HG03457 (cell line): ENCODE results near the gene PDIK1L.

Source experiments
- ATAC-seq: cut with Tn5 transposase; IDR thresholded peaks from one replicate; pipeline ENCODE4 v1.9.1; 2021; ENCODE audit warnings: moderate number of reproducible peaks; ENCODE audit not compliant: unreplicated experiment

PDIK1L gene

DNA sequence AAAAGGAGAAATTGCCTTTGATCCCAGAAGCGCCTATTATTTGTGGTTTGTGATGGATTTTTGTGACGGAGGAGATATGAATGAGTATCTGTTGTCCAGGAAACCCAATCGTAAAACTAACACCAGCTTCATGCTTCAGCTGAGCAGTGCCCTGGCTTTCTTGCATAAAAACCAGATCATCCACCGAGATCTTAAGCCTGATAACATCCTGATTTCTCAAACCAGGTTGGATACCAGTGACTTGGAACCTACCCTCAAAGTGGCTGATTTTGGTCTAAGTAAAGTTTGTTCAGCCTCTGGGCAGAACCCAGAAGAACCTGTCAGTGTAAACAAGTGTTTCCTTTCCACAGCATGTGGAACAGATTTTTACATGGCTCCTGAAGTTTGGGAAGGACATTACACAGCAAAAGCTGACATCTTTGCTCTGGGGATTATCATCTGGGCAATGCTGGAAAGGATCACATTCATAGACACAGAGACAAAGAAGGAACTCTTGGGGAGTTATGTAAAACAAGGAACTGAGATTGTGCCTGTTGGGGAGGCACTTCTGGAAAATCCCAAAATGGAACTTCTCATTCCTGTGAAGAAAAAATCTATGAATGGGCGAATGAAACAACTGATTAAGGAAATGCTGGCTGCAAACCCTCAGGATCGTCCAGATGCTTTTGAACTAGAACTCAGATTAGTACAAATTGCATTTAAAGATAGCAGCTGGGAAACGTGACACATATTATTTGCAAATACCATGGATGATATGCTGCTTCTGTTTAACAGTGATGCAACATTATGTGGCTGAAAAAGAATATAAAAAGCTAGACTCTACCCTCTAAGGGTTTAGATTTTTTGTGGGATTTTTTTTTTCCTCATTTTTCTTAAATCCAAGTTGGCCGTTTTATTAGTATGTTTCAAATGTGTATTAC, 10.5 kb downstream of the PDIK1L start:
- ATAC-seq: no peak

DNA sequence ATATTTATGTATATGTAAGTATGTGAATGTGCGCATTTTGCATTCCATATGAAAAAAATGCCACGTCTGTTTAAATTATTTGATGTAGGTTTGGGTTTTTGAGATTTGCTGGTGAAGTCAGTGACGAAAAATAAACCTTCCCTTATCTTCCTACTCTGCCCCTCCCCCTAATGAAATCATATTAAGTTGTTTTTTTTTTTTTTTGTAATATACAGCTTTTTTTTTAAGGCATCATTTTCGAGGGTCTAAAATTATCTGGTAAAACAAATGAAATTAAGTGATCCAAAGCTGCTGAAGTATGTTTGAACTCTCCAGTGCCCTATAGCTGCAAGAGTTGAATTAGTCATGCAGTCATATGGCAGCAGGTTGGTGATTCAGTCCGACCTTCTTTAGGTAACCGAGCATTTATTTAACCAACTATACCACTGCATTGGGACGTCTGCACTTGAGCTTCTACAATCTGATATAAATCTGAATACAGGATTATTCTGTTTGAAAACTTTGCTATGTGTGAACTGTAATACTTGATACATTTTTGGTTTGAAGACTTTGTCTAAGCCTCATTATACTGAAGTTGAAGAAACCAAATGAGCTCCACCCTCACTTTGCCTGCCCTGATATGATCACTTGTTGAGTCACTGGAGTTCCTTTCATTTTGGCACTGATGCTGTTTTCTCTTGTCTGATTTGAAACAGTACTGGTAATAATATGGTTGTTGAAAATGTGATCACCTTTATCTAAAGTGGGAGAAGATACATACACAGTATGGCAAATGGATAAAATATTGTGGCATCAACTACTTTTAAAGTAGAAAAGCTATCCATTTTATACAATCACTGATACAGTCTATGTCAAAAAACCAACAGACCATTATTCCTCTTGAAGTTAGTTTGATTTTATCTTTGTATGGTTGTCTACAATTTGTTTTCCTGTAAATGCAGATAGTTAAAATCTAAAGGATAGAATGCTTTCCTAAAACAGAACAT, 11.7 kb downstream of the PDIK1L start:
- no peak for ATAC-seq

DNA sequence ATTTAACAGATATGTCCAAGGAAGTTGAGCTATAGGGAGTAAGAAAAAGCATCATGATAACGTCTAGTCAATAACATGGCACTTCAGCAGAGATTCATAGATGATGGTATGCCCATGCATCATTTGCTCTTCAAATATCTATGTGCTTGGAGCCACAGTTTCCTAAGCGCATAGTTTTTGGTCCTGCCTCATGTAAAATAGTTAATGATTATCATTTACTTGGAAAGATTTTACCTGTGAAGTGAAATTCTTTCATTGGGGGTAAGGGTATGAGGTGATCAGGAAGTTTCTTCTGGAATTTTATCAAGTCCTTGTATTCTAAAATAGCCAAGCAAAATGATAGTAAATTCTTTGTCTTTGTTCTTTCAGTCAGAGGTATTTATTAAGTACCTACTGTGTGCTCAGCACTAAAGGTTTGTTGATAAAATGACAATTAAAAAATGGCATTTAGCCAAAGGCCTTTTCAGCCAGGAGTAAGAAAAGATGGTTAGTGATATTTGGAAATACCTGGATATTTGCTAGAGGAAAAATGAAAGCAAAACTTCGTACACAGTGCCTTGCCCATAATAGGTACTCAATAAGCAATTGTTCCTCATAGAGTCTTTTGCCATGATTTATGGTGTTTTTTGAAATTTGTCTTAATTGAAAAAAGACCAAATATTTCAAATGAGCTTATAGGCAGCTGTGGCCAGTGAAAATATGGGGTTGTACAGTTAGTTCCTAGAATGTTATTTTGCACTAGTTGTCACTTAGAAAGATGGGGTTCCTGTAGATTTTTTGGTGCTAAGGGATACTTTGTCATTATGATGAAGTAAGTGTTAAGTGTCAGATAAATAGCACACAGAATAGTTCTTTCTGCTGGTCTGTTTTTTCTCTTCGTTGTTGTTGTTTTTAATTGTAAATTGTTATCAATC, 13.1 kb downstream of the PDIK1L start:
- no peak for ATAC-seq

DNA sequence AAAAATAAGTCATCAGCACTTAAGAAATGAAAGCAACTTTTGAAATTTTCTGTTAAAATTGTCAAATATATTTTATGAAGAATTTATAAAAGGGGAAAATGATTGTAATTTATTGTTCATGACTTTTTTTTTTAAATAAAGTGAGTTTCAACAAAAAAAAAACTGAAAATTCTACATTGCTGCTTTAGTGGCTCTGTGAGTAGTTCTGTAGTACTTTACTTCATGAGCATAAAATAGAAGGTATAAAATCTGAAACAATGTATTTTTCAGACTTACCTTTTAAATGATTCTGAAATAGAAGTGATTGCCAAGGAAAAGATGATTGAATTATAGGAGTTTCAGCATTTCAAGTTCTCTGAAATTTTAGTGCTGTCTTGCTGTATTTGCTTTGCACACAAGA, 13.8 kb downstream of the PDIK1L start:
- no peak for ATAC-seq

GRCh38 chr1:26125946-26126320, 14.3 kb downstream of the PDIK1L start:
- no peak for ATAC-seq

DNA sequence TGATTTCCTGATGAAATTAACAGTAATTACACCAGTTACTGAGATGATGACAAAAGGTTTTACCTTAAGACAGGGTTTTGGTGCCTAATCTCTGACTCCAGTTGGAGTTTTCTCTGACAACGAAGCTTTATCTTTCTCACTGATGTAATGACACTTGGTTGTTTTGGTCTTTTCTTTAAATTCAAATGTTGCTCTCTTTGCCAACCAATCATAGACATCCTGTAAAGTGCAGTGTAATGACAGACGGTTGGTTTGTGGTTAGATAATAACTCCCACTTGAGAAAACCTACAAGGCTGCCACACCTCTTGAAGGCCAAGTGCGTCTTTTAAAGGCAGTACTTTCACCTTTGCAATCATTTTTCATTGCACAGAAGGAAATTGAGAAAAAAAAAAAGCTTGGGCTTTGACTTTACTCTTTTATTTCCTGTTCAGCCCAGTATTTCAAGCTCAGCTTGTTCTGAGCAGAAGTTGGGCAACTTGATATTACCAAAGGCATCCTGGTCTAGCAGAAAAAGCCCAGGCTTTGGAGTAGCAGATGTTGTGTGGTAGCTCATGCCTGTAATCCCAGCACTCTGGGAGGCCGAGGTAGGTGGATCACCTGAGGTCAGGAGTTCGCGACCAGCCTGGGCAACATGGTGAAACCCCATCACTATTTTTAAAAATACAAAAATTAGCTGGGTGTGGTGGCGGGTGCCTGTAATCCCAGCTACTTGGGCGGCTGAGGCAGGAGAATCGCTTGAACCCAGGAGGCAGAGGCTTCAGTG, 14.9 kb downstream of the PDIK1L start:
- no peak for ATAC-seq

GRCh38 chr1:26127235-26128163, 15.9 kb downstream of the PDIK1L start:
- no peak for ATAC-seq

DNA sequence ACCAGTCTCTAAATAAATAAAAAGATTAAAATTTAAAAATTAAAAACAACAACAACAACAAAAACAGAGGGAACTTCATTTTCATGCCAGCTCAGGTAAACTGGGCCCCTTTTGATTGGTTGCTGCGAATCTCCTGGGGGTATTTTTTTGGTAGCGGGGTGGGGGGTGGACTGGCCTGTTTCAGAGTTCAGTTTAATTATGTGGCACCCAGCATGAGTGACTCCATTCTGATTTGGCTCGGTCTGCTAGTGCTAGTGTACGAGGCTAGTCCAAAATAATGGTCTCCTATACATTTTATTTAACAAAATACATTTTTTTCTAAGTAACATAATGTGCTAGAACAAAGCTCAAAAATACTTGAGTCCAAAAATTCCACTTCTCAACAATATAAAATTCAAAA, 18.2 kb downstream of the PDIK1L start:
- ATAC-seq: no peak

GRCh38 chr1:26130695-26131094, 19.1 kb downstream of the PDIK1L start:
- no peak for ATAC-seq

- no peak for ATAC-seq
These were observed 20.7 kb downstream of the PDIK1L start for GRCh38 chr1:26132128-26132833.

GRCh38 chr1:26132834-26133167, 21.2 kb downstream of the PDIK1L start:
- ATAC-seq: no peak

DNA sequence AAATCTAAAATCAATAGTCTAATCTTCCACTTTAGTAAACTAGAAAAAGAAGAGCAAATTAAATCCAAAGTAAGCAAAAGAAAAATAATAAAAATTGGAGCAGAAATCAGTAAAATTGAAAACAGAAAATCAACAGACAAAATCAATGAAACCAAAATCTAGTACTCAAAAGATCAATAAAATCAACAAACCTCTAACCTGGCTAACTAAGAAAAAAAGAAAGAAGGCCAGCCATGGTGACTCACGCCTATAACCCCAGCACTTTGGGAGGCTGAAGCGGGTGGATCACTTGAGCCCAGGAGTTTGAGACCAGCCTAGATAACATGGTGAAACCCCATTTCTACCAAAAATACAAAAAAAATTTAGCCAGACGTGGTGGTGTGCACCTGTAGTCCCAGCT, 22.8 kb downstream of the PDIK1L start:
- ATAC-seq: no peak

- ATAC-seq: no peak
These were observed 27.4 kb downstream of the PDIK1L start for GRCh38 chr1:26138974-26139558.

GRCh38 chr1:26142159-26142558, 30.5 kb downstream of the PDIK1L start:
- no peak for ATAC-seq

DNA sequence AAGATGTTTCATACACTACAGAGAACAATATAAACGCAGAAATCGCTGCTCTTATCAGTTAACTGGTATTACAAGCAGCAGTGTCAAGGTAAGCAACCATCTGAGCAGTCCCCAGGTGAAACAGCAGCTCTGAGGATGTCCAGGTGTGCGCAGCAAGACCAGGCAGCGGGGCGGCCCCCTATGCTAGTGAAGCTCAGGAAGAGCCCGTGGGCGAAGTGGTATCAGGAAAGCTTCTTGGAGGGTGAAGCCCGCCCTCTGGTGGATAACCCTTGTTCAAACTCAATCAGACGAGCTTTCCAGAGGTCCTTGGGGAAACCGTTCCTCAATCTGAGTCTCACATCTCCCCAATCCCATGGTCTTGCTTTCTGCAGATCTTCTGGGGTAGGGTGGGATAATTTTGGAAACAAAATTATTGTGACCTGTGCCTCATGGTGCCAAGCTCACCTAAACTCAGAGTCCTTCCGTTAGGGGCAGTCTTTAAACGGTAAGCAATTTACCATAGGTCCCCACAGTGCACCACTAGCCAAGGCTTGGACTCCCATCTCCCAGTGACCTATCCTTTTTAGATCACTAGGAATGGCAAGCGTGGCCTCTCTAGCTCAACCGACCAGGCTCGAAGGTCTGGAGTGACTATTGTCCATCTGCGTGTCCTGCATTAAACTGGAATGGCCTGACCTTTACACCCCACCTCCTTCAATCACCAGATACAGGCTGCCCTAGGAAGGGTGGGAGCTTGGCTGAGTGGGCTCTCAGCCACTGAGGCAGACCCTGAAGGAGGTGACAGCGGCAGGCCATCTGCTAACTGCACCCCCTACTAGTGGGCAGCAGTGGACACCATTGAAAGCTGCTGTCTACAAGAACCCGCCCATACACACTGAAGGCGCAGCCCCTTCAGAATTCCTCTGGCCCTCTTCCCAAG, 33.7 kb downstream of the PDIK1L start:
- no peak for ATAC-seq

GRCh38 chr1:26145960-26146294, 34.3 kb downstream of the PDIK1L start:
- no peak for ATAC-seq

DNA sequence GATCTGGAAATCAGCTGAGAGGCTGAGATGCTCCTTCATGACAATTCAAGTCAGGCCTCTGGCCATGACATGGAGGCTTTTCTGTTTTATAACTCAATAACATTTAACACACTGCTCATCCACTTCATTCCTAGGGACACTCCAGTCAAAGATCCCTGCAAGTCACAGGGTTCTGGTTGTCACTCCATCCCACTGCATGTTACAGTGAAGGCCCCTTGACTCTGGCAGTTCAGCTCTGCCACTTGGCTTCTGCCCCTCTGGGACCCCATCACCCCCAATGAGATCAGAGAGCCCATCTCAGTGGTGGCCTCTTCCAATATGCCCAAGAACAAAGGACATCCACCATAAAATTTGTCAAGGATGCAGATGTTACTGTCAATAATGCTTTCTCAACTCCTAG, 37.3 kb downstream of the PDIK1L start:
- no peak for ATAC-seq
